Putamen (tissue), 1 donor: Measurements from ENCODE around the gene ADGRG3.

Experiments
- DNase-seq: peaks from one replicate; pipeline ENCODE4 v3.0.0-alpha.2; 2016; ENCODE audit warnings: low spot score

Gene ADGRG3

GRCh38 chr16:57646388-57647039 is 21.6 kb upstream of the ADGRG3 start:
- no peak for DNase-seq

DNA sequence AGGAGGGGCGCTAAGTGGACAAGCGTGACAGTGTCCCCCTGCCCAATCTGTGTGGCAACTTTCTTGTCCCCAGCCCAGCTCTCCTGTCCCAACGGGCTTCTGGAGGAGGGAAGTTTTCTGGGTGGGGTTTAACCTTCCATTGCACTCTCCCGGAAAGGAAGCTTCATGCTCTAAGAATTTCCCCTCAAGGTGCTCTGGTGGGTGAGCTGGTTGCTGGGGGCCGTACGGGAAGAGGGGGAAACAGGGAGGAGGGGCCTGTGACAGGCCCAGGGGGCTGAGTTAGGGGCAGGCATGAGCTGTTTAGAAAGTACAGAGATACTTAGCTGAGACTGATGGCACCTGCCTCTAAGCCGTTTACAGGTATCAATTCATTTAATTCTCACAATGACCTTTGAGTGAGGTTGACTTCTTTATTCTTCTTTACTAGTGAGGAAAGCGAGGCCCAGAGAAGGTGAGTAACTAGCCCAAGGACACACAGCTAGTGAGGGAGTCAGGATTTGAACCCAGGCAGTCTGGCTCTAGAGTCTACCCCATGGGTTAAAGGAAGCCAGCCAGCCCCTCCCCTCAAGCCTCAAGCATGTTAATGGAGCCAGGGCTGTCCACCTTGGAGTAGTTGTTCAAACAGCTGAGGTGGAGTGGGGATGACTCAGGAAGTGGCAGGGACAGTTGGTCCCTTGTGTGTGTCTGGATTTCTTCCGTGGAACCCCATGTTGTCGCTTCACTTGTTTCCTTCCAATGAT is 20.8 kb upstream of the ADGRG3 start:
- DNase-seq, result no peak

GRCh38 chr16:57648125-57648524 is 20.0 kb upstream of the ADGRG3 start:
- no peak for DNase-seq

DNA sequence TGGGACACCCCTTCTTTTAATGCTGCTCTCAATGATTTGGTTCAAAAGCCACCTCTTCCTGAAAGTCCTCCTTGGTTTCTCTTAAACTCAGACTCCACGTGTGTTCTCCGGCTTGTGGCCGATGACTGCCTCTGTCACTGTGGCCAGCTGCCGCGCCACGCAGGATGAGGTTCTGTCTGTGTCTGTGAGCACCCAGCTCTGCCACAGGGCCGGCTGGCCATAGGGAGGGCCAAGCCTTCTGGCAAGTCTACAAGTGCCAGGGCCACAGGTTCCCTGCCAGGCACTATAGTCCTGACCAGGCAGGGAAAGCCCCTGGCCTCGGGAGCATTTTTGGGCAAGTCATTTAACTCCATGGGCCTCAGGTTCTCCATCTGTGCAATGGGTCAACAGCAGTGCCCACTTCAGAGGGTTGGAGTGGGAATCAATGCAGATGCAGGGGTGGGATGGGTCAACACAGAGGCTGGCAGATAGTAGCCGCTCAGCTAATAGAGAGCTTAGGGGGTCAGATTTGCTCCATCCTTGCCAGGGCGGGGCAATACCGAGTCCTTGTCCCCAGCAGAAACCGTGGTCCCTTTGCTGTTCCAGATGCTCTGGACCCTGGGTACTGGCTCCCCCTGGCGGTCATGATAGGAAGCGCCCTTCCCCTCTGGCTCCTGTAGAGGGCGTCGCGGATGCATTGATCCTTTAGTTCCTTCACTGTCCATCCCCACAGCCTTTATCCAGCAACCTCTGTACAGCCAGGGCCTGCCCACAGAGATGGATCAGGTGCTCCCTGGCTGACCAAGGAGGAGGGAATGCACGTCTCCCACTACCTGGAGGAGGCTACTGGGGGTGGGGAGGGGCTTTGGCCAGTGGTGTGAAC is 19.3 kb upstream of the ADGRG3 start:
- DNase-seq, result peak; percentile 78

- DNase-seq, result no peak
Measured at GRCh38 chr16:57649443-57649751, 18.7 kb upstream of the ADGRG3 start.

DNA sequence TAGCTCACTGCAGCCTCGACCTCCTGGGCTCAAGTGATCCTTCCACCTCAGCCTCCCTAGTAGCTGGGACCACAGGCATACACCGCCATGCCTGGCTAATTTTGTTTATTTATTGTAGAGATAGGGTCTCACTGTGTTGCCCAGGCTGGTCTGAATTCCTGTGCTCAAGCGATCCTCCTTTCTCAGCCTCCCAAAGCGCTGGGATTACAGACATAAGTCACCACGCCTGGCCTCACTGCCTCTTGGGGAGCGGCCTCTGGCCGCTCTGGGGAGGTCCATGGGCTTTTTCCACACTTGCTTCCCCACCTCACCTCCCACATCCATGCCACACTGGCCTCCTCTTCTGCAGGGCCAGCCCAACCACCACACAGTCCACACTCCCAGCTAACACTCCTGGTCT is 18.3 kb upstream of the ADGRG3 start:
- no peak for DNase-seq

- DNase-seq, result no peak
Measured at GRCh38 chr16:57651344-57652333, 16.5 kb upstream of the ADGRG3 start.

DNA sequence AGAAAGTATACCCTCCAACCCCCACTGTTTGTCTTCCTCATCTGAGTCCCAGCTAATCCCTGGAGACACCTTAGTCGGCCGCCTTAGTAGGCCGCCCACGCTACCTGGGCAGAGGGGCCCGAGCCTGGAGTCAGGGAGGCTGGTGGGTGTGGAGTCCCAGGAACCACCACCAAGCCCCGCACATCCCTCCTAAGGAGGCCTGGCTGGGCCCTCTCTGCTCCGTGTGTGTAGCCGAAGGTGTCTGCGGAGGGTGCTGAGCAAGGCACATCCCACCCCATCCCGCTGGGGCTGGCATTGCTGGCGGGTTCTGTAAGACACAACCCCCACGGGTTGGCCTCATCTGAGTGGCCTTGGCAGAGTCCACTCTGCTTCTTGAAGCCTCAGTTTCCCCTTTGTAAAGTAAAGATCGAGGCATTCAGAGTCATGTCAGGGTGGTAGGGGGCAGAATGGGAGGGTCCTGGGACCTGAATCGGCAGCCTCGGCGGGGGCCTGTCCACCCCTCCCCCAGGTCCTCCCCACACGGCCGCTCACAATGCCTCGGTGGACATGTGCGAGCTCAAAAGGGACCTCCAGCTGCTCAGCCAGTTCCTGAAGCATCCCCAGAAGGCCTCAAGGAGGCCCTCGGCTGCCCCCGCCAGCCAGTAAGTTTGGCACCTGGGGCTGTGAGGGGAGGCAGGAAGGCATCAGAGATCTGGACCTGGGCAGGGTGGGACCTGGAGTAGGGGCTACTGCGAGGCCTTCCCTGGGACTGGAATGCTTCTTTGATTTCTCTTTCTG is 15.2 kb upstream of the ADGRG3 start:
- DNase-seq, result no peak

GRCh38 chr16:57653936-57654335 is 14.2 kb upstream of the ADGRG3 start:
- no peak for DNase-seq

DNA sequence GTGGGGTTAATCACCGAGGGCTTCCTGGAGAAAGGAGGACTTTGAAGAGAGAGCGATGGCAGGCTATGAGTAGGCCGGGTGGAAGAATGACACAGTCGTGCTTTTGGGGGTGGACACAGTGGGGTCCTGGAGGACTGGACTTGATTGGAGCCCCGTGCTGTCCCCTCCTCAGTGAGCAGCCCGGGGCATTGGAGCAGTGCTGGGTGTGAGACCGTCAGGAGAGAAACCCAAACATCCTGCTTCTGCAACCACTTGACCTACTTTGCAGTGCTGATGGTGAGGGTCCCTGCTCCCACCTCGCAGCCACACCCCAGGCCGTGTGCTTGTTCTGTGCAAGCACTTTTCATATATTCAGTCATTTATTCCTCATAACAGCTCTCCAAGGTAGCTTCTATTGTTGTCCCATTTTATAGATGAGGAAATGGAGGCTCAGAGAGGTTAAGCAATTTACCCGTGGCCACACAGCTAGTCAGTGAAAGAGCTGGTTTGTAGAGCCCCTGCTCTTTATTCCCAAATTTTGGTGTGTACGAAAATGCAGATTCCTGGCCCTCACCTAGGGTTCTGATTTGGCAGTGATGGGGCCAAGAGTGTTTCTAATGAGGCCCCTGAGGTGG is 11.7 kb upstream of the ADGRG3 start:
- DNase-seq, result no peak

GRCh38 chr16:57657228-57657627 is 10.9 kb upstream of the ADGRG3 start:
- DNase-seq, result no peak

DNA sequence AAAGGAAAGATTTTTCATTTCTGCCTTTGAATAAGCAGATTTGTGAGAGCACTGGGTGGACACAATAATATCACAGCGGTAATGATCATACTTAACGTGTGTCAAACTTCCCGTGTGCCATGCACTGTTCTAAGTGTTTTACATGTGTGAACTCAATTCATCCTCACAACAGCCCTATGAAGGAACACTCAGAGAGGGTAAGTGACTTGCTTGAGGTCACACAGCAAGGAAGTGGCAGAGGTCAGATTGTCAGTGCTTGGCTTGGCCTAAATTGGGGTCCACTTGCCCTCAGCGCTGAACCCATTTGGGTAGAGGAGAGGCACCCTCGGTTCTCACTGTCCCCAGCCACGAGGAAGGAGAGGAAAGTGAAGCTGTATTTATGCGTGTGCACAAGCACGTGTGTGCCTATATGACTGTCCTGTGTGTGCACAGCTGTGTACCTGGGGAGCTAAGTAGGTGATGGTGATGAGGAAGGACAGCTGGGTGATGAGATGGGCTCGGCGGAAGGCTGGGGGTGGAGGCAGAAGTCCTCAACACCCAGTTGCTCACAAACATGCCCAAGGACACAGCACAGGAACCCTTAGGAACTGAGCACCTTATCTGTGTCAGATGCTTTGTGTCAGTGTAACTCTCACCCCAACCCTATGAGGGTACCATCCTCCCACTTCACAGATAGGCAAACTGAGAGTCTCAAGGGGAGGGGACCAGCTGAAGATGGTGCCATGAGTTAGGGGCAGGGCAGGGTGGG is 9.8 kb upstream of the ADGRG3 start:
- no peak for DNase-seq

GRCh38 chr16:57658878-57659674 is 9.0 kb upstream of the ADGRG3 start:
- DNase-seq, result no peak

- DNase-seq, result no peak
Measured at GRCh38 chr16:57660715-57661463, 7.2 kb upstream of the ADGRG3 start.

DNA sequence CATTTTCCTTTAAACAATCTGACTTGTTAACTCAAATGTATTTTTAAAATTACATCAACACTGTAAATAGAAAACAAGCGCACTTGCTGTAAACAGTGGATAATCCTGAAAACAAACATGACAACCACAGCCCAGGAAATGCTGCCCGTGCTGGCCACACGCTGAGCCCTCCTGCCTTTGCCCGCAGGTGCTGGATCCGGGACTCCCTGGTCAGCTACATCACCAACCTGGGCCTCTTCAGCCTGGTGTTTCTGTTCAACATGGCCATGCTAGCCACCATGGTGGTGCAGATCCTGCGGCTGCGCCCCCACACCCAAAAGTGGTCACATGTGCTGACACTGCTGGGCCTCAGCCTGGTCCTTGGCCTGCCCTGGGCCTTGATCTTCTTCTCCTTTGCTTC is 6.6 kb upstream of the ADGRG3 start:
- no peak for DNase-seq

DNA sequence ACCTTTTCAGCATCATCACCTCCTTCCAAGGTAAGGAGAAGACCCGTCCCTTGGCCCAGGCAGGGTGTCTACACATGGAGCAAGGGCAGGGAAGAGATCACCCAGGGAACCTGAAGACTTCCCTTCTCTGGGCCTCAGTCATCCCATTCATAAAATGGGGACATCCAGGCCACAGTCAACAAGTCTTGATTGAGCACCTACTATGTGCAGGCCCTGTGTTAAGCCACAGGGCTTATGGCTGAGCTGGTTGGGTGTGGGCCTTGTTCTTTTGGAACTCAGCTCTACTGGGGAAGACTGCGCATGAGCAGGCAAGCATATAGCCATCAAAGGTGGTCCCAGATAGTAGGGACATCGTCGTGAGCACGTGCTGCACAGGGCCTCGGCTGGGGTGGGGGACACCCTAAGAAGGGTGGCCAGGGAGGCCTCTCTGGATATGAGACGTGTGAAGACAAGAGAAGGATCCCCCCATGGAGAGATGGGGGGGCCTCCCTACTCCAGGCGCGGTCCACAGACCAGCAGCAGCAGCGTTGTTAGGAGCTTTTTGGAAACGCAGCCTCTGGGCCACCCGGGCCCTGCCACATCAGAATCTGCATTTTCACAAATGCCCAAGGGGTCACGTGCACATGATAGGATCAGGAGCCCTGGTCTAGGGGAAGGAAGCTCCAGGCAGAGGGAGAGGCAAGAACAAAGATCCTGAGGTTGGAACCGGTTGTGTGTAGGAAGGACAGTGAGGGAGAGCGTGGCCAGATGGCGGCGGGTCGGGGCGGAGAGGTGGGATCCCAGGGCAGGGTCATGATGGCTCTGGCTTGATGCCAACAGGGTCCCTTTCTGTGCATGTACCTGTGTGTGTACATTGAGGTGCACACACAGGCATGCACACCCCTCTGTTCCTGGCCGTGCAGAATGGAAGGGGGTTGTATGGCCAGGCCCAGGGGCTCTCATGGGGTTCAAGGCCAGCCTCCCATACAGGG is 5.9 kb upstream of the ADGRG3 start:
- DNase-seq, result no peak

DNA sequence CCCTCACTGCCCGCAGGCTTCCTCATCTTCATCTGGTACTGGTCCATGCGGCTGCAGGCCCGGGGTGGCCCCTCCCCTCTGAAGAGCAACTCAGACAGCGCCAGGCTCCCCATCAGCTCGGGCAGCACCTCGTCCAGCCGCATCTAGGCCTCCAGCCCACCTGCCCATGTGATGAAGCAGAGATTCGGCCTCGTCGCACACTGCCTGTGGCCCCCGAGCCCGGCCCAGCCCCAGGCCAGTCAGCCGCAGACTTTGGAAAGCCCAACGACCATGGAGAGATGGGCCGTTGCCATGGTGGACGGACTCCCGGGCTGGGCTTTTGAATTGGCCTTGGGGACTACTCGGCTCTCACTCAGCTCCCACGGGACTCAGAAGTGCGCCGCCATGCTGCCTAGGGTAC is 4.7 kb upstream of the ADGRG3 start:
- no peak for DNase-seq
